H1 (cell line): ENCODE measurements around the gene SMAD1. TPM values are rescaled to one million over a fixed set of nuclear protein-coding genes. Genes with fewer than 3 reads are reported as not detected.

Experiments
- ATF2 ChIP-seq: IDR thresholded peaks from 2 replicates; pipeline ENCODE4 v1.6.1; 2012; ENCODE audit warnings: low read length, inconsistent platforms
- CREB1 ChIP-seq: IDR thresholded peaks from 2 replicates; pipeline ENCODE4 v1.6.1; 2012; ENCODE audit warnings: inconsistent platforms
- RXRA ChIP-seq: IDR thresholded peaks from 2 replicates; pipeline ENCODE4 v1.6.1; 2011; ENCODE audit warnings: low read depth, mild to moderate bottlenecking, low read length, moderate library complexity; ENCODE audit not compliant: insufficient read depth
- TAF1 ChIP-seq: IDR thresholded peaks from 2 replicates; pipeline ENCODE4 v1.6.1; 2011; ENCODE audit warnings: mild to moderate bottlenecking, low read depth, low read length
- polyA plus RNA-seq, 7 experiments: library from polyadenylated mRNA; depleted of rRNA in 3 of 7; stranded (reverse) in 5 of 7; unstranded in 2 of 7; fragments of >200 nt in 5 of 7; fragments of 200-250 nt in 2 of 7; gene quantifications; 1 replicate in 5 of 7; 2 replicates in 1 of 7; 4 replicates in 1 of 7; pipeline versions ENCODE4 v1.2.1 to v1.2.3, GENCODE V29; 2011 to 2013; ENCODE audit warnings: missing spikeins in 2 of 7, mixed read lengths in 2 of 7
- total RNA-seq: library from RNA; stranded (reverse); fragmentation: NEBNext Ultra II Directional; extraction: Animal tissue kit (Norgen Biotek cat#: 25700); gene quantifications from 2 replicates; pipeline ENCODE4 v1.2.1, GENCODE V29; 2021

Gene SMAD1
- total and polyA plus RNA-seq, 2 of the 8 experiments (the other 6 are each of a cell fraction or from before 2014, with no cell fraction given), result 22.6 to 25.3 TPM

- TF ChIP-seq ATF2 (no peak), TAF1 (no peak), RXRA (no peak), CREB1 (no peak)
These were observed 44.2 kb upstream of the SMAD1 start (continued) for GRCh38 chr4:145437466-145437865.
